ENCODE data around the gene CPA3.

The CPA3 gene

DNA sequence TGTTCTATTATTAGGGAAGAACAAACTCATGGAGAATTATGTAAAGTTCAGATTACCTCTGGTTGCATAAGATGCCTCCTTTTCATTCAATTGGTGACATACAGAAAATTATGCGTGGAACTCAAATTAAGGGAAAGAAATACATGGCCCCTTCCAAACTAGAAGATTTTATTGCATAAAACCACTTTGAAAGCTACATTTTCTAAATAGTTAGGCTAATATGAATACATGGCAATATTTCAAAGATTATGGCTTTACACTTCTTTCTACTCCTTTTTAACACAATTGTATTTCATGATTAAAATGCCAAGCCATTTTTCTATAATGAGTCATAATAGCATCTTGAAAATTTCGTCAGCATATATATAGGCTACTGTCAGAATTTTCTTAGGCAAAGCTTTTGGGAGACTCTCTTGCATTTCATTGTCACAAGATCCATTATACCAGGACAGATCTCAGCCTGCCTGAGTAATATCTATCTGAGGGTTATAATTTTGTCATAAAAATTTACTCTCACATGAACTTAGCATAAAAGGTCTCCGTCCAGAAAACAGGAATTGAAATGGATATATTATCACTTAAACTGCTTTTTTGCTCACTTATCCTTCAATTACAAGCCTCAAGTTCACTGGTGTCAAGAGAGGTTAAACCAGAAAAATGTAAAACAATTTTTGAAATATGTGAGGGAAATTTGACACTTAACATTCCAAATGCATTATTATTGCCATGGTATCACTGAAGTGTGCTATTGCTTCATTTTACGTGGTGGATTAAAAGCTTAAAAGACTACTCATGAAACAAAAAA is 37.1 kb downstream of the CPA3 start:
- TF ChIP-seq, protein P1, sequence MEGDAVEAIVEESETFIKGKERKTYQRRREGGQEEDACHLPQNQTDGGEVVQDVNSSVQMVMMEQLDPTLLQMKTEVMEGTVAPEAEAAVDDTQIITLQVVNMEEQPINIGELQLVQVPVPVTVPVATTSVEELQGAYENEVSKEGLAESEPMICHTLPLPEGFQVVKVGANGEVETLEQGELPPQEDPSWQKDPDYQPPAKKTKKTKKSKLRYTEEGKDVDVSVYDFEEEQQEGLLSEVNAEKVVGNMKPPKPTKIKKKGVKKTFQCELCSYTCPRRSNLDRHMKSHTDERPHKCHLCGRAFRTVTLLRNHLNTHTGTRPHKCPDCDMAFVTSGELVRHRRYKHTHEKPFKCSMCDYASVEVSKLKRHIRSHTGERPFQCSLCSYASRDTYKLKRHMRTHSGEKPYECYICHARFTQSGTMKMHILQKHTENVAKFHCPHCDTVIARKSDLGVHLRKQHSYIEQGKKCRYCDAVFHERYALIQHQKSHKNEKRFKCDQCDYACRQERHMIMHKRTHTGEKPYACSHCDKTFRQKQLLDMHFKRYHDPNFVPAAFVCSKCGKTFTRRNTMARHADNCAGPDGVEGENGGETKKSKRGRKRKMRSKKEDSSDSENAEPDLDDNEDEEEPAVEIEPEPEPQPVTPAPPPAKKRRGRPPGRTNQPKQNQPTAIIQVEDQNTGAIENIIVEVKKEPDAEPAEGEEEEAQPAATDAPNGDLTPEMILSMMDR (IDR thresholded peaks at IDR 0.05; ENCODE audit: insufficient read depth, low read length) = no peak
- TF ChIP-seq GABPA (IDR thresholded peaks at IDR 0.05; ENCODE audit: low read depth) (no peak), POLR2AphosphoS5 (IDR thresholded peaks at IDR 0.05; ENCODE audit: low read depth) (no peak), SPI1 (IDR thresholded peaks at IDR 0.05; ENCODE audit: borderline replicate concordance, low read depth) (no peak)
- TF ChIP-seq, protein P2, sequence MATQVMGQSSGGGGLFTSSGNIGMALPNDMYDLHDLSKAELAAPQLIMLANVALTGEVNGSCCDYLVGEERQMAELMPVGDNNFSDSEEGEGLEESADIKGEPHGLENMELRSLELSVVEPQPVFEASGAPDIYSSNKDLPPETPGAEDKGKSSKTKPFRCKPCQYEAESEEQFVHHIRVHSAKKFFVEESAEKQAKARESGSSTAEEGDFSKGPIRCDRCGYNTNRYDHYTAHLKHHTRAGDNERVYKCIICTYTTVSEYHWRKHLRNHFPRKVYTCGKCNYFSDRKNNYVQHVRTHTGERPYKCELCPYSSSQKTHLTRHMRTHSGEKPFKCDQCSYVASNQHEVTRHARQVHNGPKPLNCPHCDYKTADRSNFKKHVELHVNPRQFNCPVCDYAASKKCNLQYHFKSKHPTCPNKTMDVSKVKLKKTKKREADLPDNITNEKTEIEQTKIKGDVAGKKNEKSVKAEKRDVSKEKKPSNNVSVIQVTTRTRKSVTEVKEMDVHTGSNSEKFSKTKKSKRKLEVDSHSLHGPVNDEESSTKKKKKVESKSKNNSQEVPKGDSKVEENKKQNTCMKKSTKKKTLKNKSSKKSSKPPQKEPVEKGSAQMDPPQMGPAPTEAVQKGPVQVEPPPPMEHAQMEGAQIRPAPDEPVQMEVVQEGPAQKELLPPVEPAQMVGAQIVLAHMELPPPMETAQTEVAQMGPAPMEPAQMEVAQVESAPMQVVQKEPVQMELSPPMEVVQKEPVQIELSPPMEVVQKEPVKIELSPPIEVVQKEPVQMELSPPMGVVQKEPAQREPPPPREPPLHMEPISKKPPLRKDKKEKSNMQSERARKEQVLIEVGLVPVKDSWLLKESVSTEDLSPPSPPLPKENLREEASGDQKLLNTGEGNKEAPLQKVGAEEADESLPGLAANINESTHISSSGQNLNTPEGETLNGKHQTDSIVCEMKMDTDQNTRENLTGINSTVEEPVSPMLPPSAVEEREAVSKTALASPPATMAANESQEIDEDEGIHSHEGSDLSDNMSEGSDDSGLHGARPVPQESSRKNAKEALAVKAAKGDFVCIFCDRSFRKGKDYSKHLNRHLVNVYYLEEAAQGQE (IDR thresholded peaks at IDR 0.05; ENCODE audit: insufficient replicate concordance, low read depth) = no peak
- Histone ChIP-seq H3K27me3 (ENCODE audit: insufficient read depth, poor library complexity, severe bottlenecking) (peaks cover 8% of the 10 kb centered on the region), H3K27ac (replicated peaks) (no peak overlapping the region), H3K4me3 (replicated peaks; ENCODE audit: insufficient read depth, low read length) (no peak overlapping the region)
- DNase-seq (ENCODE audit: low read depth in 1 of 2, low spot score in 1 of 2) = no peak

DNA sequence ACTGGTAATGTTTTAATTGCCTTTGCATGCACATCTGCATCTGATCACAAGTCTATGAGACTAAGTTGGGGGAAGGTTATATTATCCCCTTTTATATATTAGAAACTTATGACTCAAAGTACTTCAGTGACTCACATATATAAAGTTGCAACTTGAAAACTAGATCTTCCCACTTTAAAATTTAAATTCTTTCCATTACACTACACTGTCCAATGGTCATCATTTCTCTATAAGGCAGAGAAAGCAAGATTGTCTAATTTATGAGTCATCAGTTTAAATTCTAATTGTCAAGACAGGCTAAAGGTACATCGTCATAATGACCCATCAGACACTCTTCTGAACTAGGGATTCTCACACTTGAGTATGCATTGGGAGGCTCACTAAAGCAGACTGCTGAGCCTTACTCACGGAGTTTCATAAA is 37.9 kb downstream of the CPA3 start:
- Histone ChIP-seq H3K27ac (replicated peaks) (no peak overlapping the region), H3K4me3 (replicated peaks; ENCODE audit: insufficient read depth, low read length) (no peak overlapping the region), H3K27me3 (ENCODE audit: insufficient read depth, poor library complexity, severe bottlenecking) (peaks cover 5% of the 10 kb centered on the region)
- TF ChIP-seq, protein P2 (IDR thresholded peaks at IDR 0.05; ENCODE audit: insufficient replicate concordance, low read depth) = no peak
- TF ChIP-seq POLR2AphosphoS5 (IDR thresholded peaks at IDR 0.05; ENCODE audit: low read depth) (no peak), SPI1 (IDR thresholded peaks at IDR 0.05; ENCODE audit: borderline replicate concordance, low read depth) (no peak), GABPA (IDR thresholded peaks at IDR 0.05; ENCODE audit: low read depth) (no peak)
- TF ChIP-seq, protein P1 (IDR thresholded peaks at IDR 0.05; ENCODE audit: insufficient read depth, low read length) = no peak
- DNase-seq (ENCODE audit: low read depth in 1 of 2, low spot score in 1 of 2) = no peak

DNA sequence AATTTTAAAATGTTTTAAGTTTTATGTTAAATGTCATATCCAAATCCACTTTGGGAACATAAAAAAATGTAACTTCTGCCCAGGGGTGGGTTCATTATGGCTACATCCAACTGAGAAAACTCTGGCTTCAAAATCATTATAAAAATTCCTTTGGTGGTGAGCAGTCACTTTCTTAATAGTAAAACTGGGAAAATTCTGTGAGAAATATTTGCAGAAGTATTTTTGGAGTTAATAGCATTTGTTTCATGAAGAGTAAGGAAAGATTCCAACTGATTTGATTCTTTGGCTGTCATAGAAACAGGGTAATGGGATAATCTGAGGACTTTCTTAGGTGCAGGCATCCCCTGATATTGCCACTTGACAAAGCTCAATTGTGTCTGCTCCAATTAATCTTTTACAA is 38.8 kb downstream of the CPA3 start:
- DNase-seq (ENCODE audit: low read depth in 1 of 2, low spot score in 1 of 2) = no peak
- H3K27ac ChIP-seq (replicated peaks) = no peak overlapping the region
- TF ChIP-seq, protein P2 (IDR thresholded peaks at IDR 0.05; ENCODE audit: insufficient replicate concordance, low read depth) = no peak
- TF ChIP-seq SPI1 (IDR thresholded peaks at IDR 0.05; ENCODE audit: borderline replicate concordance, low read depth) = no peak
- TF ChIP-seq GABPA (IDR thresholded peaks at IDR 0.05; ENCODE audit: low read depth) = no peak
- no peak for TF ChIP-seq POLR2AphosphoS5 (IDR thresholded peaks at IDR 0.05; ENCODE audit: low read depth)
- TF ChIP-seq, protein P1 (IDR thresholded peaks at IDR 0.05; ENCODE audit: insufficient read depth, low read length) = no peak
- no peak overlapping the region for H3K4me3 ChIP-seq (replicated peaks; ENCODE audit: insufficient read depth, low read length)
- peaks cover 5% of the 10 kb centered on the region for H3K27me3 ChIP-seq (ENCODE audit: insufficient read depth, poor library complexity, severe bottlenecking)

All from HL-60 (cell line).